PFSK-1 (cell line): ENCODE data around the gene RSPH1.

Experiments used
- FOXP2 ChIP-seq: optimal IDR thresholded peaks from 2 replicates; pipeline ENCODE3; 2011; ENCODE audit warnings: borderline replicate concordance, control low read depth, inconsistent platforms; ENCODE audit not compliant: insufficient read depth; ENCODE audit errors: extremely low read length, extremely low read depth
- POLR2AphosphoS5 ChIP-seq: IDR thresholded peaks from 2 replicates; pipeline ENCODE4 v1.6.1; 2012; ENCODE audit warnings: low read depth, mild to moderate bottlenecking, control low read depth, low read length, moderate library complexity
- TAF1 ChIP-seq: IDR thresholded peaks from 2 replicates; pipeline ENCODE4 v1.6.1; 2012; ENCODE audit warnings: low read length, control low read depth, borderline replicate concordance; ENCODE audit not compliant: insufficient read depth

DNA sequence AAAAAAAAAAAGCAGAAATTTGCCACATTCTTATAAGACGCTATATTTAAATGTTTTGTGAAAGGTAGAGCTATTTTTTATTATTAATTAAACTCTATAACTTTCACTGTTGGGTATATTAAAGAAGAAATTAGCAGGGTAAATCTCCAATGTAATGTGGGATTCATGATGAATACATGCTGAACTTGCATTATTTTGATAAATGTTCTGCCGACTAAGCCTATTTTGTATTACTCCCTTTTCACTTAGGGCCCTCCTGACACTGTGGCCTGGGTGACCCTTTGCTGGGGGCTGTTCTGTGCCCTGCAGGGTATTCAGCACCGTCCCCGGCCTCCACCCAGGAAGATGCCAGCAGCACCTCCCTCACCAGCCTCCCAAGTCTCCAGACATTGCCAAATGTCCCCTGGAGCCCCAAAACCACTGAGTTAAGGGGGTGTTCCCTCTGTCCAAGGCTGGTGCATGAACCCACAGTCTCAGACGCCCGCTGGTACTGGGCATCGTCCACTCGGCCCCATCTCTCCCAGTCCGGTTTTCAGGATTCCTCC, 22.5 kb downstream of the RSPH1 start:
- TF ChIP-seq FOXP2 (no peak), POLR2AphosphoS5 (no peak), TAF1 (no peak)
